ENCODE results near the gene PLA2G3.

Gene PLA2G3

DNA sequence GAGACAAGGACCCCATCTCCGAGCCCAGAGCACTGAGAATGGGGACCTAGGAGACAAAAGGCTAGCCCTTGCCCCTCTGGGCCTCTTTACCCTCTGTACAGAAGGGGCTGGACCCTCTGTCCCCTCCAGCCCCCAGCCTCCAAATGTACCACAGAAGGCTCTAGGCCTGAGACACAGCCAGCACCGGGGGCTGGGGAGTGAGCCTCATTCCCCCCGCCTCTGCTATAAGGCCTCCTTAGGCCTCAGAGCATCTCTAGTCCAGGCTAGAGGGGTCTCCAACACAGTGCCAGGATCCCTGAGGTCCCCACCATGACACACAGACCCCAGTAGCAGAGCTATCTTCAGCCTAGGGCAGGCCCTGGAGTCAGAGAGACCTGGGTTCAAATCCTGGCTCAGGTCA, 54.4 kb downstream of the PLA2G3 start:
- DNase-seq (ENCODE audit: low spot score): no peak

- DNase-seq (ENCODE audit: low spot score): no peak
Measured at GRCh38 chr22:31085493-31085824, 54.8 kb downstream of the PLA2G3 start.

DNA sequence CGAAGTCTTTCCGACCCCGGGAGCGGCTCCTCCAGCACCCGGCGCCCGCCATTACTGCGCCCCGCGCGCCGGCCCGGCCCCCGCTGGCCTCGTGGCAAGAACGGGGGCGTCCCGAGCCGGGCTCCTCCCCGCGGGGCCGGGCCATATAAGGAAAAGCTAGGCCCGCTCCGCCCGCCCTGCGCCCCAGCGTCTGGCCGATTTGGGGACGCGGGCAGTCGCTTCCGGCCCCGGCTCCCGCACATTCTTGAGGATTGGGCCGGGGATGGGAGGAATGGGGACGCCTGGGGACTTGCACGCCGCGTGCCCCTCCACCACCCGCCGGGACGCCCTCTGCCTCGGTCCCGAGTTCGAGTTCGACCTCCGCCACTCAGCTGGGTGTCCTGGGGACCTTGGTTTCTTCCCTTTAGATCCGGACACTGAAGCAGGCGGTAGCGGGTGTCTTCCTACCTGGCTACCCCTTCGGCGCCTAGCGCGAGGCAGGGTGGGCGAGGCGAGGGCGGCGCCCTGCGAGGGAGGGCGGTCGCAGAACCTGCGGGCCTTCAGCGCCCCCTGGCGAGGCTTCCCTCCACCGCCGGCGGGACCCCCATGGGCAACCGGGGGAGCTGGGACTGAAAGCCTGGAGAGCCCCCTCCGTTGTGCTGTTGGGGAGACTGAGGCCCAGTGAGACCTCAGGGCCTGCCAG, 55.4 kb downstream of the PLA2G3 start:
- DNase-seq (ENCODE audit: low spot score): peak; percentile 87
